HepG2 (cell line): ENCODE results near the gene GPRC5D. TPM values are rescaled to one million over a fixed set of nuclear protein-coding genes. Genes with fewer than 3 reads are reported as not detected.

ENCODE experiments used
- CBFB ChIP-seq: sonication (generic); formaldehyde crosslinking; IDR thresholded peaks from 2 replicates; pipeline ENCODE4 v1.4.0; 2020; ENCODE audit warnings: missing genetic modification reagents
- ERF ChIP-seq: IDR thresholded peaks from 2 replicates; pipeline ENCODE4 v1.6.1; 2018; ENCODE audit warnings: missing biosample characterization, missing genetic modification reagents
- FOSL2 ChIP-seq: sonication (generic); formaldehyde crosslinking; IDR thresholded peaks from 2 replicates; pipeline ENCODE4 v1.4.0; 2020; ENCODE audit warnings: missing genetic modification reagents
- FOXA1 ChIP-seq, 2 experiments: fragments of 450-650 bp in 1 of 2; sonication (generic) in 1 of 2; formaldehyde crosslinking in 1 of 2; IDR thresholded peaks; 2 replicates each; pipeline versions ENCODE4 v1.4.0 to v1.6.1; 2016 to 2020; ENCODE audit warnings: missing genetic modification reagents in 1 of 2
- FOXA3 ChIP-seq: IDR thresholded peaks from 2 replicates; pipeline ENCODE4 v1.6.1; 2016; ENCODE audit warnings: missing genetic modification reagents, missing compliant biosample characterization
- FOXO1 ChIP-seq: sonication (generic); formaldehyde crosslinking; IDR thresholded peaks from 2 replicates; pipeline ENCODE4 v1.4.0; 2020; ENCODE audit warnings: missing genetic modification reagents
- FOXP4 ChIP-seq: sonication (generic); formaldehyde crosslinking; IDR thresholded peaks from 2 replicates; pipeline ENCODE4 v1.4.0; 2020; ENCODE audit warnings: missing genetic modification reagents
- HDAC2 ChIP-seq: sonication (generic); formaldehyde crosslinking; IDR thresholded peaks from 2 replicates; pipeline ENCODE4 v1.4.0; 2020; ENCODE audit warnings: missing genetic modification reagents
- HMG20A ChIP-seq: IDR thresholded peaks from 2 replicates; pipeline ENCODE4 v1.6.1; 2016; ENCODE audit warnings: borderline replicate concordance
- HOMEZ ChIP-seq: IDR thresholded peaks from 2 replicates; pipeline ENCODE4 v1.6.1; 2016; ENCODE audit warnings: low read depth
- ISL2 ChIP-seq: sonication (generic); formaldehyde crosslinking; IDR thresholded peaks from 2 replicates; pipeline ENCODE4 v1.5.0; 2020; ENCODE audit warnings: missing genetic modification reagents
- KMT2B ChIP-seq: IDR thresholded peaks from 2 replicates; pipeline ENCODE4 v1.6.1; 2016; ENCODE audit warnings: missing genetic modification reagents, missing compliant biosample characterization
- MLX ChIP-seq: IDR thresholded peaks from 2 replicates; pipeline ENCODE4 v1.6.1; 2016
- NR2F2 ChIP-seq: IDR thresholded peaks from 2 replicates; pipeline ENCODE4 v1.6.1; 2012; ENCODE audit warnings: low read depth, inconsistent platforms, borderline replicate concordance
- NR2F6 ChIP-seq, 2 experiments: IDR thresholded peaks; 2 replicates each; pipeline ENCODE4 v1.6.1; 2016; ENCODE audit warnings: antibody characterized with exemption in 1 of 2, mild to moderate bottlenecking in 1 of 2
- NRL ChIP-seq: sonication (generic); formaldehyde crosslinking; IDR thresholded peaks from 2 replicates; pipeline ENCODE4 v1.5.0; 2020; ENCODE audit warnings: missing genetic modification reagents, mild to moderate bottlenecking, moderate library complexity, borderline replicate concordance
- SAP130 ChIP-seq: IDR thresholded peaks from 2 replicates; pipeline ENCODE4 v1.6.1; 2016; ENCODE audit warnings: low read depth
- TBX3 ChIP-seq: fragments of 450-650 bp; IDR thresholded peaks from 2 replicates; pipeline ENCODE4 v1.6.1; 2017; ENCODE audit warnings: antibody characterized with exemption, mild to moderate bottlenecking, inconsistent platforms, borderline replicate concordance
- ZGPAT ChIP-seq: IDR thresholded peaks from 2 replicates; pipeline ENCODE4 v1.6.1; 2016; ENCODE audit warnings: mild to moderate bottlenecking
- ZNF331 ChIP-seq: sonication (generic); formaldehyde crosslinking; IDR thresholded peaks from 2 replicates; pipeline ENCODE4 v1.4.0; 2020; ENCODE audit warnings: missing genetic modification reagents
- polyA plus RNA-seq, 8 experiments: library from polyadenylated mRNA; depleted of rRNA in 3 of 8; stranded (reverse) in 7 of 8; unstranded in 1 of 8; fragments of >200 nt; fragmentation: Illumina TruSeq in 4 of 8; extraction: Trizol in 4 of 8; gene quantifications; 2 replicates each; pipeline versions ENCODE4 v1.2.1 to v1.2.3, GENCODE V29; 2011 to 2016; ENCODE audit warnings: low read depth in 4 of 8, missing spikeins in 1 of 8, mixed read lengths in 1 of 8; ENCODE audit not compliant: insufficient read depth in 1 of 8
- total RNA-seq, 5 experiments: library from RNA; depleted of rRNA; stranded (reverse); fragments of >200 nt; fragmentation: Illumina TruSeq; extraction: Trizol; gene quantifications; 2 replicates each; pipeline ENCODE4 v1.2.3, GENCODE V29; 2016; ENCODE audit warnings: low read depth in 1 of 5

Gene GPRC5D
- total and polyA plus RNA-seq, 2 of the 13 experiments (the other 11 are each of a cell fraction or from before 2014, with no cell fraction given), result not detected

- TF ChIP-seq HOMEZ (CRISPR knock-in tag) (0 out of 2 replicates have a peak, but pooled peaks have one; percentile 19), HMG20A (CRISPR knock-in tag) (peak; percentile 68; the same call in 1 of the 2 replicates), ZGPAT (CRISPR knock-in tag) (peak; percentile 45), HDAC2 (peak; percentile 57; the same call in 1 of the 2 replicates), FOXP4 (peak; percentile 54), NR2F2 (0 out of 2 replicates have a peak, but pooled peaks have one; percentile 12), ZNF331 (CRISPR knock-in tag) (peak; percentile 59; the same call in 1 of the 2 replicates), NRL (CRISPR knock-in tag) (no peak), FOSL2 (peak; percentile 50; the same call in 1 of the 2 replicates), ERF (CRISPR knock-in tag) (0 out of 2 replicates have a peak, but pooled peaks have one; percentile 15), SAP130 (peak; percentile 58; the same call in 1 of the 2 replicates), NR2F6 (IDR thresholded peaks at IDR 0.05) (no peak; the same call in 1 of the 2 replicates), NR2F6 (CRISPR knock-in tag; IDR thresholded peaks at IDR 0.05) (peak; percentile 31; the same call in 1 of the 2 replicates), ISL2 (CRISPR knock-in tag) (0 out of 2 replicates have a peak, but pooled peaks have one; percentile 44), FOXA3 (CRISPR knock-in tag) (peak; percentile 75), MLX (CRISPR knock-in tag) (0 out of 2 replicates have a peak, but pooled peaks have one; percentile 26), FOXA1 (IDR thresholded peaks at IDR 0.05) (no peak), FOXA1 (CRISPR knock-in tag; IDR thresholded peaks at IDR 0.05) (peak; percentile 69), TBX3 (peak; percentile 29; the same call in 1 of the 2 replicates), KMT2B (CRISPR knock-in tag) (0 out of 2 replicates have a peak, but pooled peaks have one; percentile 36), FOXO1 (CRISPR knock-in tag) (peak; percentile 37; the same call in 1 of the 2 replicates), CBFB (CRISPR knock-in tag) (peak; percentile 65; the same call in 1 of the 2 replicates)
Measured at GRCh38 chr12:12946686-12947355, 5.1 kb downstream of the GPRC5D start (continued).
